T-cell (primary cell): ENCODE data around the gene SYNM. TPM values are rescaled to one million over a fixed set of nuclear protein-coding genes. Genes with fewer than 3 reads are reported as not detected.

Source experiments
- ATAC-seq, 4 experiments: fragments of 200-7000 bp in 3 of 4; fragments of 150-1000 bp in 1 of 4; cut with Tn5 transposase; replicated peaks in 1 of 4; 1 replicate in 3 of 4; 2 replicates in 1 of 4; pipeline ENCODE4 v1.10.0; 2021; ENCODE audit warnings: moderate library complexity in 3 of 4, mild to moderate bottlenecking in 2 of 4, moderate number of reproducible peaks in 1 of 4
- CTCF ChIA-PET, 2 donors: fragments of 300-600 bp; sonication (Branson Sonifier 250); formaldehyde crosslinking; loops; one replicate each; lab custom pipeline; 2022; ENCODE audit warnings: antibody characterized with exemption in 2 of 2; lab: Charles Lee
- POLR2A ChIA-PET, 2 donors: fragments of 300-600 bp; sonication (Branson Sonifier 250); formaldehyde crosslinking; loops; one replicate each; lab custom pipeline; 2022; ENCODE audit warnings: antibody characterized with exemption in 2 of 2; lab: Charles Lee
- DNase-seq, 35 experiments: peaks; one replicate each; pipeline versions ENCODE4 v3.0.0 to v3.0.0-alpha.2; 2013 to 2023
- H3K27ac ChIP-seq: one replicate; pipeline ENCODE4 v1.5.1; 2013; ENCODE audit warnings: low read length
- H3K27me3 ChIP-seq, 2 experiments: replicated peaks in 1 of 2; 1 replicate in 1 of 2; 2 replicates in 1 of 2; pipeline versions ENCODE4 v1.6.1 to v1.7.0; 2013; ENCODE audit warnings: low read length in 1 of 2, mixed read lengths in 1 of 2; ENCODE audit not compliant: control insufficient read depth in 2 of 2, insufficient read depth in 2 of 2; ENCODE audit errors: extremely low read depth in 1 of 2
- H3K36me3 ChIP-seq, 2 donors: 1 replicate in 1 of 2; 2 replicates in 1 of 2; pipeline versions ENCODE4 v1.6.1 to v1.7.0; 2013; ENCODE audit warnings: low read length in 1 of 2; ENCODE audit not compliant: control insufficient read depth in 2 of 2, insufficient read depth in 1 of 2; ENCODE audit errors: extremely low read depth in 1 of 2
- H3K4me1 ChIP-seq, 2 experiments: 1 replicate in 1 of 2; 2 replicates in 1 of 2; pipeline versions ENCODE4 v1.6.1 to v1.7.0; 2013; ENCODE audit warnings: low read length in 2 of 2, mixed read lengths in 1 of 2; ENCODE audit not compliant: insufficient read depth in 2 of 2, control insufficient read depth in 1 of 2; ENCODE audit errors: extremely low read depth in 1 of 2
- H3K4me3 ChIP-seq, 2 donors: 1 replicate in 1 of 2; 2 replicates in 1 of 2; pipeline versions ENCODE4 v1.5.1 to v1.7.0; 2013; ENCODE audit warnings: mild to moderate bottlenecking in 2 of 2, low read length in 1 of 2, moderate library complexity in 1 of 2; ENCODE audit not compliant: control insufficient read depth in 1 of 2; ENCODE audit errors: extremely low read depth in 1 of 2
- H3K9me3 ChIP-seq: 2 replicates; pipeline ENCODE4 v1.7.0; 2013
- H3K27ac Mint-ChIP-seq, 2 donors: one replicate each; pipeline ENCODE4 v1.8.0; 2020 to 2021; ENCODE audit warnings: mild to moderate bottlenecking in 2 of 2, mixed read lengths in 2 of 2
- H3K27me3 Mint-ChIP-seq, 2 donors: one replicate each; pipeline ENCODE4 v1.8.0; 2021 to 2022; ENCODE audit warnings: mixed read lengths in 2 of 2
- H3K36me3 Mint-ChIP-seq: one replicate; pipeline ENCODE4 v1.8.0; 2021; ENCODE audit warnings: mixed read lengths
- H3K4me1 Mint-ChIP-seq, 3 donors: one replicate each; pipeline ENCODE4 v1.8.0; 2020 to 2022; ENCODE audit warnings: mixed read lengths in 3 of 3, mild to moderate bottlenecking in 1 of 3
- H3K4me3 Mint-ChIP-seq, 3 donors: one replicate each; pipeline ENCODE4 v1.8.0; 2020 to 2022; ENCODE audit warnings: mild to moderate bottlenecking in 3 of 3, mixed read lengths in 3 of 3, moderate library complexity in 3 of 3
- H3K9me3 Mint-ChIP-seq, 3 donors: one replicate each; pipeline ENCODE4 v1.8.0; 2020 to 2022; ENCODE audit warnings: mixed read lengths in 3 of 3
- WGBS: methylation state at CpG from one replicate; pipeline ENCODE4 v1.1.5; 2013; ENCODE audit warnings: missing lambda C conversion rate; ENCODE audit not compliant: insufficient coverage; 5-methylcytosine and 5-hydroxymethylcytosine counted together
- total RNA-seq, 35 experiments: library from RNA in 6 of 35; stranded (reverse) in 6 of 35; fragments of 120-200 nt in 1 of 35; gene quantifications; one replicate each; pipeline versions ENCODE4 v1.2.1 to v1.2.4 and lab custom pipeline; 2013 to 2026

The SYNM gene
- total RNA-seq, 5 donors from 2014 or later (not counting 1 experiment from before 2014, with no cell fraction given) = 3.7 to 7.3 (median 4.2) TPM

DNA sequence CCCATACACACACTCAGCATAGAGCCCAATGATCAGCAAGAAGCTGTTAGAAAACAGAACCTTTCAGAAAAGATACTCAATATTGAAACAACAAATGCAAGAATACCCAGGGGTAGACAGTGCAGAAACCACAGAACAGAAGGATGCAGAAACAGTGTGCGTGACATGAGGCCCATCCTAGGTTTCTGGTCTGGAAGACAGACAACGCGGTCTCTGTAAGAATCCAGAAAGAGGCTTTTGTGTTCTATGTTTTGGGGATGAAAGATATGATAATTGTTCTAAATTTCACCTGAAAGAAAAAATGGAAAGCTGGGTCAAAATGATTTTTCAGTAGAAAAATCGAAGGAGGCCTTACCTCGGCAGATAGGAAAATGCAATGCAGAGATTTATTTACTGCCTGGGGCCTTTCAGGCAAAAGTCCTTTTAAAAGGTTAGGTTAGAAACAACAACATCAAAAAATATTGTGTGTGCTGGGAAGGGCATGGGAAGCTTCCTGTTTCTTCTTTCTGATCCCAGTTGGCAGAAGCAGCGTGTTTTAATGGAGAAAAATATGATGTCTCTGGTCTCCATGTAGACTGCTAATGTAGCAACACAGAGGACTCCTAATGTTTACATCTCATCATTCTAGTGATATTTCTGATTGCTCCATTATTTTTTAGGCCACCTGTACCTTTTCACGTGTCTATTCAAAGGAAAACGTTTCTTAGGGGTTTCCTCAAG is 17.0 kb downstream of the SYNM start:
- CTCF ChIA-PET = interaction anchor here in 1 of 2 donors (0.5 kb wide), 1 partner anchor 219 kb away, joined by 4 read pairs; no protein-coding TSS in a partner anchor
- Histone ChIP-seq H3K36me3 (peaks cover 0 to 3% of the 10 kb centered on the region in 2 donors), H3K27me3 (peaks cover 0 to 21% of the 10 kb centered on the region in 2 experiments), H3K4me1 (no peaks in the 10 kb centered on the region), H3K4me3 (no peak overlapping the region), H3K27ac (no peak overlapping the region), H3K9me3 (no peaks in the 10 kb centered on the region)
- Mint-ChIP-seq H3K9me3 (no peaks in the 10 kb centered on the region), H3K36me3 (no peaks in the 10 kb centered on the region), H3K4me1 (no peaks in the 10 kb centered on the region), H3K27me3 (peaks cover 0 to 10% of the 10 kb centered on the region in 2 donors), H3K4me3 (no peak overlapping the region), H3K27ac (no peak overlapping the region)
- ATAC-seq (no peak), DNase-seq (no peak)
- POLR2A ChIA-PET = interaction anchor here in 1 of 2 donors (0.5 kb wide), 1 partner anchor 488 kb away, joined by 3 read pairs; no protein-coding TSS in a partner anchor
- 80% methylated on average over 6 of the region's 8 CpGs for WGBS

- peaks cover 0 to 21% of the 10 kb centered on the region in 2 experiments for H3K27me3 ChIP-seq
- no peaks in the 10 kb centered on the region for H3K4me1 ChIP-seq
- no peak overlapping the region for H3K4me3 ChIP-seq
- Mint-ChIP-seq H3K27ac (no peak overlapping the region), H3K36me3 (no peaks in the 10 kb centered on the region), H3K4me3 (no peak overlapping the region), H3K9me3 (no peaks in the 10 kb centered on the region), H3K27me3 (peaks cover 0 to 10% of the 10 kb centered on the region in 2 donors), H3K4me1 (no peaks in the 10 kb centered on the region)
- peaks cover 0 to 3% of the 10 kb centered on the region in 2 donors for H3K36me3 ChIP-seq
- ChIA-PET CTCF (no interaction called here), POLR2A (no interaction called here)
- DNase-seq = no peak
- no peak overlapping the region for H3K27ac ChIP-seq
- H3K9me3 ChIP-seq = no peaks in the 10 kb centered on the region
- ATAC-seq = no peak
- WGBS = 84% methylated on average over 13 of the region's 22 CpGs
Observed at GRCh38 chr15:99122831-99123712, 18.2 kb downstream of the SYNM start.

GRCh38 chr15:99123713-99124451 is 19.0 kb downstream of the SYNM start:
- no peaks in the 10 kb centered on the region for H3K36me3 Mint-ChIP-seq
- 42% methylated on average over 16 of the region's 20 CpGs for WGBS
- ATAC-seq = no peak

DNA sequence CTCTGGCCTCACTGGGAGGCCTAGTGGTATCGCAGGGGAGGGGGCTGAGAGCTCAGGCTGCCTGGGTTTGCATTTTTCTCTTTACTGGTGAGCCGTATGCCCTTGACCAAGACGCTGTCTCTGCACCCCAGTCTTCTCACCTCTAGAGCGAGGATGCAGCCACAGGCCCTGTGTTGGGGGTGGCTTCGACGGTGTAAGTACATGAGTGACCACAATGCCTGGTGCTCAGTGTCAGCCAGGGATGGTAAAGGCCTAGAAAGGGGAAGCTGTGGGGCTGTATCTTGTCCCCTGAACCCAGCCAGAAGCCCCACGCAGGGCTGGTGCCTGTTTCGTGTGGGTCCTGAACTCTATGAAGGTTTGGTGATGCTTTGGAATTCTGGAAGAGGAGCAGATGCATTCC is 19.8 kb downstream of the SYNM start:
- no peak overlapping the region for H3K27ac ChIP-seq
- 87% methylated on average over 2 of the region's 8 CpGs for WGBS
- H3K4me1 ChIP-seq = no peaks in the 10 kb centered on the region
- Mint-ChIP-seq H3K4me3 (no peak overlapping the region), H3K36me3 (no peaks in the 10 kb centered on the region), H3K9me3 (no peaks in the 10 kb centered on the region), H3K27ac (no peak overlapping the region), H3K4me1 (no peaks in the 10 kb centered on the region), H3K27me3 (peaks cover 0 to 10% of the 10 kb centered on the region in 2 donors)
- H3K27me3 ChIP-seq = peaks cover 0 to 21% of the 10 kb centered on the region in 2 experiments
- ChIA-PET POLR2A (no interaction called here), CTCF (no interaction called here)
- H3K36me3 ChIP-seq = peaks cover 0 to 3% of the 10 kb centered on the region in 2 donors
- no peaks in the 10 kb centered on the region for H3K9me3 ChIP-seq
- ATAC-seq (no peak), DNase-seq (no peak)
- no peak overlapping the region for H3K4me3 ChIP-seq

More at GRCh38 chr15:99123713-99124451, 19.0 kb downstream of the SYNM start:
- Histone ChIP-seq H3K4me3 (no peak overlapping the region), H3K27me3 (peaks cover 0 to 21% of the 10 kb centered on the region in 2 experiments), H3K4me1 (no peaks in the 10 kb centered on the region), H3K36me3 (peaks cover 0 to 3% of the 10 kb centered on the region in 2 donors), H3K27ac (no peak overlapping the region), H3K9me3 (no peaks in the 10 kb centered on the region)
- no peak overlapping the region for H3K27ac Mint-ChIP-seq
- H3K4me3 Mint-ChIP-seq = no peak overlapping the region
- no peak for DNase-seq
- H3K27me3 Mint-ChIP-seq = peaks cover 0 to 10% of the 10 kb centered on the region in 2 donors
- CTCF ChIA-PET = no interaction called here
- POLR2A ChIA-PET = no interaction called here
- H3K9me3 Mint-ChIP-seq = no peaks in the 10 kb centered on the region
- no peaks in the 10 kb centered on the region for H3K4me1 Mint-ChIP-seq

DNA sequence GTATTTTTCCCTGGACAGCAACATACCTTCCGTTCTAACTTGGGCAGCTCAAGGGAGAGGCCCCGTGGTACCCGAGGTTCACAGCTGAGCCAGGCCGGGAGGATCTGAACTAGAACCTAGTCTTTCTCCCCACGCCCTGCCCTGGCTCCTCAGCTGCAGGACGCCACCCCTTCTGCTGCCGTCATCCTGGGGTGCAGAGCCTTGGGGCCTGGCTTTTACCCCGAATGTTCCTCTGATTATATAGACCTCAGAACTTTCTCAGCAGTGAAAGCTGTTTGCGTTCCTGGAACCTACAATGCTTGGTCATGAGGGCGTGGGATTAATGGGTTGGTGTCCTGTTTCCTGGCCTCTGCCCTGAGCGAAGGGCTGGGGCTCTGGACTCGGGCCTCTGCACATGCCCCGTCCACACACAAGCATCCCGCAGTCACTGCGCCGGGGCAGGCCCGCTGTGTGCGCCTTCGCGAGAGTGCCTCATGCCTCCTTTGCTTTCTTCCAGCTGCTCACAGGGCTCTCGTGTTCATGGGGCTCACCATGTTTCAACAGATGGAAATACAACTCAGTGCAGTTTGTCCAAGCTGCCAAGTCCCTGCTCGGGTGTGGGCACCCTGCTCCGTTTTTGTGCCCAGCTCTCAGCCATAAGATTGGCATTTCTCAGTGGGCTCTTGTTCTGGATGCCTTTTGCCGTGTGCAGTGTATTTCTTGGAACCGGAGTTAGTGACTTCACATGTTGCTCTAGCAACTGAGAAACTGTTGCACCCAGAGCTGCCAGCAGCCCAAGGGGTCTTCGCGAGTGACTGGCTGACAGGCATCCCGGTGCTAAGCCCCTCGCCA is 20.4 kb downstream of the SYNM start:
- no peak overlapping the region for H3K4me3 Mint-ChIP-seq
- H3K27ac Mint-ChIP-seq = no peak overlapping the region
- ChIA-PET POLR2A (no interaction called here), CTCF (no interaction called here)
- H3K27ac ChIP-seq = no peak overlapping the region
- H3K4me3 ChIP-seq = no peak overlapping the region
- no peaks in the 10 kb centered on the region for H3K4me1 Mint-ChIP-seq
- no peaks in the 10 kb centered on the region for H3K36me3 Mint-ChIP-seq
- ATAC-seq = no peak
- H3K27me3 ChIP-seq = peaks cover 0 to 18% of the 10 kb centered on the region in 2 experiments
- peaks cover 0 to 3% of the 10 kb centered on the region in 2 donors for H3K36me3 ChIP-seq
- H3K4me1 ChIP-seq = no peaks in the 10 kb centered on the region
- WGBS = 86% methylated on average over 25 of the region's 29 CpGs
- H3K9me3 Mint-ChIP-seq = no peaks in the 10 kb centered on the region
- no peaks in the 10 kb centered on the region for H3K9me3 ChIP-seq
- no peak for DNase-seq
- peaks cover 0 to 7% of the 10 kb centered on the region in 2 donors for H3K27me3 Mint-ChIP-seq
